GM18907 (cell line): ENCODE data around the gene B9D1.
A peak's percentile ranks its signal among the peaks of the same experiment; 100 is the strongest.

Experiments
- ATAC-seq: cut with Tn5 transposase; IDR thresholded peaks from one replicate; pipeline ENCODE4 v1.9.1; 2021; ENCODE audit warnings: mild to moderate bottlenecking, moderate library complexity; ENCODE audit not compliant: unreplicated experiment

The B9D1 gene

DNA sequence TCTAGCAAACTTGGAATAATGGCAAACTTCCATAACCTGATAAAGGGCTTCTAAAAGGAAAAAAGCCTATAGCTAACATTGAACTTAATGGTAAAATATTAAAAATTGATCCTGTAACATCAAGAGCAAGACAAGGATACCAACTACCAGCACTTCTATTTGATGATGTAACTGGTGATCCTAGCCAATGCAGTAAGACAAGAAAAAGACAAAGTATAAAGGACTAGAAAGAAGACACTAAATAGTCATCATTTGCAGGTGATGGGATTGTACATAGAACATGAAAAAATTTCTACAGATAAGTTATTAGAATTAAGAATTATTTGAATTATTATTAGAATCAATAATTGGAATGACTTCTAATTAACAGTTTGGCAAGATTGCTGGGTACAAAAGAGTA lies 37.0 kb downstream of the B9D1 start:
- no peak for ATAC-seq

DNA sequence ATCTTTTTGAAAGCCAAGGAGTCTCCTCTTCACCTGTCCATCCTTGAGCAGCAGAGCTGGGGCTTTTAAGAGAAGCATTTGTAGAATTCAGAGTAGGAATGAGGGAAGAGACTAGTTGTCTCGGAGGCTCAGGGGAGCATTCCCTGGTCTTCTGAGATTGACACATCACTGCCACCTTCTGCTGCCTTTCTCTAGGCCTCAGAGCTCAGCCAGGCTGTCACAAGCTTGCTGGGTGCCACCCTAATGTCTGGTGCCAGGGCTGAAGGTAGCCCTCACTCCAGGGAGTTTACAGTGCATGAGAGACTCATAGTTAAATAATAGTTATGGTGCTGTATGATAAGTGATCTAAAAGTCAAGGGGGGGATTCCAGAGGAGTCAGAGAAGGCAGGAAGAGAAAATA lies 39.7 kb downstream of the B9D1 start:
- ATAC-seq: no peak

DNA sequence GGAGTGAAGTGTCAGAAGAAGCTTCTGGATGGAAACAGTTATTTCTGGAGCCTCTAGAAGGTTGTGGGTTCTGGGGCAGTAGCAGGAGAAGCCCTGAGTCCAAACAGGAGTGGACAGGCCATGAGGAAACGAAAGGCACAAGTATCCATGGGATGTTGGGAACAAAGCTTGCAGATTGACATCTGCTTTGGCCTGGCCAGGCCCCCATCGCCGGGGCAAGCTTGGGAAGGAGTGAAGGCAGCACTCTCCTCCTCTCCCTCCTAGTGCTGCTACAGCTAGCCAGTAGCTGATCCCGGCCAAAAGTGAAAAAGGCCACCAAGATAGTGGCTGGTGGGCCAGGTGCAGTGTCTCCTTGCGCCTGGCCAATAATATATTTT lies 40.4 kb downstream of the B9D1 start:
- no peak for ATAC-seq

DNA sequence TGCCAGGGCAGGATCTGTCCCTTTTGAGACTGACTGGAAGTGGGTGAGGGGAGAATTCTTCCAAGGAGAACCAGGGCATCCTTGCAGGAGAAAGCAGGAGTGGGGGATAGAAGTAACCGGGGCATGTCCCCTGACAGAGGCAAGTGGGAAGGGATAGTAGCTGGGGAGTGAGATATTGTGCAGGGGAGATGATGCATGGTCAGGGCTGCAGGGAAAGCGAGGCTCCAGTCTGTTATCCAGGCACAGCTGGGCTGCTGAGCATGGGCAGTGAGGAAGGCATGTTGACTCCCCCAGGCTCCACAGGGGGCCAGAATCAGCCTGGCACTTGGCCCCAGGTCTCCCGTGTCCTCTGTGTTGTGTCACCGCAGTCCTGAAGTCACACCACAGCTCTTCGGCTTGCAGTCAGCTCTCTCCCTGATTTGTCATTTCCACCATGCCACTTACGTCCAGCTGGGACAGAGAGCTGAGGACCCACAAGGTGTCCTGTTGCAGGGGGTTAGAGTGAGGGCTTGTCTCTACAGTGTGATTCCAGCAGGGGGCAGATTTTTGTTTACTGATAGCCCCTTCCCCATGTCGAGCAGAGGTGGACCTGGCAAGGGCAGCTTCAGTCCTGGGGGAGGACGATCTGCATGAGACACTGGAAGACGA lies 40.9 kb downstream of the B9D1 start:
- ATAC-seq: no peak

DNA sequence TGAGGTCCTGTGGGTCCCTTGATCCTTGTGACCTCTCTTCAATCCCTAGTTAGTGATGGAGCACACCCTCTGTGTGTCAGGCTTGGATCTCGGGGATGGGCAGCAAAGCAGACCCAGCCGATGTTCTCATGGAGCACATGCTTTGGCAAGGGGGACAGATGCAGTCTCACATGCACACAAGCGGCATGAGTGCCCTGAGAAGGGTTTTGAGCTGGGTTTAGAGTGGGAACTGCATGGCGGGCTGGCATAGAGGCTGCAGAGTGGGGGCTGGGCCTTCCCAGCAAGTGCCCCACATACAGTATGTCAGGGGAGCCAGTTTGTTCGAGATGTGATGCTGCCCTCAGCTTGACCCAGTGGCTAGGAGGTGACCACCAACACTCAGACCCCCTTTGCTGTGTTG lies 41.6 kb downstream of the B9D1 start:
- ATAC-seq: no peak

DNA sequence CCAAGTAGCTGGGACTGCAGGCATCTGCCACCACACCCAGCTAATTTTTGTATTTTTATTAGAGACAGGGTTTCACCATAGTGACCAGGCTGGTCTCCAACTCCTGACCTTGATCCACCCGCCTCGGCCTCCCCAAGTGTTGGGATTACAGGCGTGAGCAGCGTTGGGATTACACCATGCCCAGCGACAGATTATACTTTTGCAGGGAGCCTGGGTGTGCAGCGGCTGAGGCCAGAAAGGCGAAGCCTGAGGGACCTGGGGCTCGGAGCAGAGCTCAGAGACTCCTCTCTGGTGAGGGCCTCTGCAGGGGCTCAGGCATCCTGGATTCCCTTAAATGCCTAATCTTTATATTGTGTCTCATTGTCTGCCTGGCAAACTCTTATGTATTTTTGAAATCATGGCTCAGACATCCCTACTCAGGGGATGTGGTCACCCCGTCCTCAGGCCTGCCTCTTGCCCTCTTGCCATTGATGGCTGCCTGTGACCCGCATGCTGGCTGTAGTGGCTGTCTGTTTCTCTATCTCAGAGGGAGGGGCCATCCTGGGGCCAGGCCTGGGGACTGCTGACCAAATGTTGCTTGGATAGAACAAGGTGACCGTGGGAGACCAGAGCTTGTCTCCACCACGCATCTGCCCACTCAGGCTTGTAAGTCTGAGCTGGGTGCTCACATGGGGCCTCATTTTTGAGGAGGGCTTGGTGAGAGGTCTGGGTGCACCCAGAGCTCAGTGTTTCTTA lies 42.6 kb downstream of the B9D1 start:
- no peak for ATAC-seq

DNA sequence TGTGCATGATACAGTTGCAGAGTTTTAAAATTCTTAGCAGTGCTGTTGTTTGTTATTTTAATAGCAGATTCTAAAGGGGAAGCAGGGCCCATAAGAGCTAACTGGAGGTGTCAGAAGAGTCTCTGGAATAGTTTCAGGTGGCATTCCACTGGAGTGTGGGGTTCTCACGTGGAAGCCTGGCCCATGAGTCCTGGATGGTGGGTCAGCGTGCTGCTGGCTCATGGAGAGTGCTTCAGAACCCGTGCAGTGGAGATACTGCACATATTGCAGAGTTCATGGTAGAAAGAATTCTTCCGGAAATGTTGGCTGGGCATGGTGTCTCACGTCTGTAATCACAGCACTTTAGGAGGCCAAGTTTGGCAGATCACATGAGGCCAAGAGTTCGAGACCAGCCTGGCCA lies 43.9 kb downstream of the B9D1 start:
- ATAC-seq: no peak

DNA sequence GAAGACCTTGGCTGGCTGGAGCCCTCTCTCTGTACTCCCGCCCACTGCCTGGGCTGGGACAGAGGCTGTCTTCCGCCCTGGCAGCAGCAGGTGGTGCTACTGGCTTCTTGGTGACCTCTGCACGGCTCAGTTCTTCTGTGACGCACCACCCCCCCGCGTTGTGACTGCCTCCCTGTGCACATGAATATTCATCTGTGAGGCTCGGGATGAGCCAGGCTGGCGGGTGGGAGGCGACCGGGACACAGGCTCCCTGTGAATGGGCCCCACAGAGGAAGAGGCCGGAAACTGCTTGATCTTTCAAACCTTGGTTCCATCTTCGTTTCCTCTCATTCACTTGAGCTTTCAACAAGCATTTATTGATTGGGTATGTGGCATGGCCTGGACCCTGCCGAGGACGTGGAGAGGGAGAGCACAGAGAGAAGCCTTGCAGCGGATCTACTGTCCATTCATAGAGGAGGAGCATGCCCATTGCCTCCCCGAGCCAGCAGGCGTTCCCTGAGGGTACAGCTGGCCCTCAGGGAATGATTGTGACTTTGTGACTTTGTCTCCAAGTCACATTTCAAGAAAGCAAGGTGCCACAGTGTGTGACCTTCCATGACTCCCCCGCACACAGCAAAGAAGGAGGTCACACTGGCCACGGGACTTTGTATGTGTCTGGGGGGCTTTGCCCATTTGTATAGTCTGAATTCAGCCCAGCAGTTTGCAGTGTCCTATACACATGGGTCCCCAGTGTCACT lies 45.0 kb downstream of the B9D1 start:
- peak; percentile 63 for ATAC-seq

DNA sequence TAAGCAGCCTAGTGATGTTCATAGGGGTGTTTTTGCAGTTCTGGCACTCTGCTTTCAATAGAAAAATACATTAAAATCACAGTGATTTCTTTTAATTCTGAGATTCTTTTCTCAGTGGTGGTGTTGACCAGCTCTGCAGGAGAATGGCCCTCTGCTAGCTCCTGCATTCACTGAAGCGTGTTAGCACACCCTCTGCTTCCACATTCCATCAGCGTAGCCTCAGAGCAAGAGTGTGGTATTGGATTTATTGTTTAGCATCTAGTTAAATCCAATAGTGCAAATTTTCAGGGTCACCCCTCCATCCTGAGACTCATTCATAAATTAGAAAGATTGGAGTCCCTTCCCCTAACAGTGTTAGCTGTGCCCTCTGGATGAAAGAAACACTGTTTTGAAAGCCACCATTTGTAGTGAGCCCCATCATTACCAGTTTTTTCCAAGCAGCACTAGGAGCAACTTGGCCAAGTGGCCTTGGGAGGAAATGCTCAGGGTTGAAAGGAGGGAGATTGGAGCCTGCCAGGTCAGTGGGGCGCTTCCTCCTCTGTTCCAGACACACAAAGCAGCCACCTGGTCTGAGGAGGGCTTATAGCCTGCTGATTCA lies 45.7 kb downstream of the B9D1 start:
- no peak for ATAC-seq

DNA sequence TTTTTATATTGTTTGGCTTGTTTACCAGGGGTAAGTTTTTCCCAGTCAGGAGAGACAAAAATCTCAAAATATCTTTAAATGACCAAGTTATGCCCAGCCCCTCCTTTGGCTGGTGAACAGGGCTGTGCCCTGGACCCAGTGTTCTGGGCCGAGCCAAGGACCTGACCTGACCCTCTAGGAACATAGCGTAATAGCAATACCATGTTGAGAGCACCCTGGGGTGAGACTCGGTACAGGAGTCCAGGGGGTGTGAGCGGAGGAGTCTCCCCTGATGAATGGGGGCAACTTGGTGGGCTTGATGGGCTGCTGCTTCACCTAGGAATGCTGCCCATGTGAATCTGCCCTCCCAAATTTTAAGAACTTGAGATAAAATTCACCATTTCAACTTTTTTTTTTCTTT lies 47.4 kb downstream of the B9D1 start:
- no peak for ATAC-seq

DNA sequence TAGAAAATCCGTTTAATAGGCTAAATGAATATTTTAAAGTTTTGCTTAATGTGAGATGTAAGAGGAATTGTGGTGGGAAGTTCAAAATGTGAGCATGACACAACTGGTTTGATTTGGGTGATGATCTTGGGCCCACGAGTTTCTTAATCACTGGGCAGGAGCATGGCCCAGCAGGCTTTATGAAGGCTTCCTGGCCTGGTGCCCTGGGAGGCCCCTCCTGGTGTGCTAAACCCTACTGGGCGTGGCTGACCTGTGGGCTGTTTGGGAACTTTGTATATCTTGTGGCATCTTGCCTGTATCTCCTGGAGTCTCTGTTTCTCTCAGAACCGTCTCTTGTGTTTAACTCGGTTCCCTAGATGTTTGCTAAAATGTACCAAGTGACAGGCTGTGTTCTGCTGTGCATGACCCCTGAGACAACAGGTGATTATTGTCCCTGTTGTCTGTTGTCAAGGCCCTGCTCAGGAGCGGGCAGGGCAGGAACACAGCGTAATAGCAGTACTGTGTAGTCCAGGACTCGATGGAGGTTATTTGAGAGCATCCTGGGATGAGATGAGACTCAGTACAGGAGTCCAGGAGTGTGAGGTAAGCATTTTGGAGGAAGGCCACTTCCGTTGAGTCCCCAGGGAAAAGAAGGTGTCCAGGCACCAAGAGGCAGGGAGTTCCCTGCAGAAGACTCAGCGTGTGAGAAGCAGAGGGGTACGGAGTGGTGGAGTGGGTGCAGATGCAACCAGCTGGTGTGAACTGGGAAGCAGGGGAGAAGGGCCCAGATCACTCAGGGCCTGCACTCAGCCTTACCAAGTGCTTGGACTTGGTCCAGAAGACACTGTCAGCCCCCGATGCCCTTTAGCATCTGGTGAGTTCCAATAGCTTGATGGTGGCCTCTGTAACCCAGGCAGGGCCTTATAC lies 48.5 kb downstream of the B9D1 start:
- no peak for ATAC-seq

DNA sequence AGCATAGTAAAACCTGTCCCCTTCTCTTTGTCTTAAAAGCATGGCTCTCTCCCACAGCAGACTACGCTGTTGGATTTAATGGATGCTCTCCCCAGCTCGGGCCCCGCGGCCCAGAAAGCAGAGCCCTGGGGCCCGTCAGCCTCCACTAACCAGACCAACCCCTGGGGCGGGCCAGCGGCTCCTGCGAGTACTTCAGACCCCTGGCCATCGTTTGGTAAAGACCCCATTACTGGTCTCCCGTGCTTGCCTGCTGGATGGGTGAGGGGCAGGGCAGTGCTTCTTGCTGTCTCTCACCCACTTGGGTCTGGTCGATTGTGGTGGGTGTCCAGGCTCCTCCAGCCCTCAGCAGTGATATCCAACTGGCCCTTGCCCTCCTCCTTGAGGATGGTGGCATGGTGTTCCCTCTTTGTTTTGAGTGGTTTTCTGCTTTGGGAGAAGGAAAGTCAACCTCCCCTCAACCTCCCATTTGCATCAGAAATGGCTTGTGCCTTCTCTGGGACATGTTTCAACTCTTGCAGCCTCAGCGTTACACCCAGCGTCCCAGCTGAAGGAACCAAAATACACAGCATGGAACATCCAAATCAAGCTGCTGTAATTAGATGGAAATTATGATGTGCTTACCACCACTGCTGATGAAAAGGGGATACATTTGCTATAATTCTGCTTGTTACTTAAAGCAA lies 49.3 kb downstream of the B9D1 start:
- no peak for ATAC-seq

DNA sequence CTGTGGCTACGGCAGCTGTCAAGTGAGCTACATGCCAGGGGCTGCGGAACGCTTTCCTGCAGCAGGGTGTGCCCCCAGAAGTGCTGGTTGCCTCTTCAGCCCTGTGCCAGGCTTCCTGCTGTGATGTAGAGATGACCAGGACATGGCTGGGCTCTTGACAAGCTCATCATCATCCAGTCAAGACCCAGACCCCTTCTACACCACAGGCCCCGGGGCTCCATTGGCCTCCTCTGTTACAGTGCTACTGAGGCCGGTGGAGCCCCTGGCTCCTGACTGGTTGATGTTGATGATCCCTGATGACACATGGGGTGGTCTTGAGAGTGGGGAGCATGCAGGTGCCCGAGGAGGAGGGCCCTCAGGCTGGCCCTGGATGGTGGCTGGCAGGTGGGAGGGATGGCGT lies 50.1 kb downstream of the B9D1 start:
- no peak for ATAC-seq

DNA sequence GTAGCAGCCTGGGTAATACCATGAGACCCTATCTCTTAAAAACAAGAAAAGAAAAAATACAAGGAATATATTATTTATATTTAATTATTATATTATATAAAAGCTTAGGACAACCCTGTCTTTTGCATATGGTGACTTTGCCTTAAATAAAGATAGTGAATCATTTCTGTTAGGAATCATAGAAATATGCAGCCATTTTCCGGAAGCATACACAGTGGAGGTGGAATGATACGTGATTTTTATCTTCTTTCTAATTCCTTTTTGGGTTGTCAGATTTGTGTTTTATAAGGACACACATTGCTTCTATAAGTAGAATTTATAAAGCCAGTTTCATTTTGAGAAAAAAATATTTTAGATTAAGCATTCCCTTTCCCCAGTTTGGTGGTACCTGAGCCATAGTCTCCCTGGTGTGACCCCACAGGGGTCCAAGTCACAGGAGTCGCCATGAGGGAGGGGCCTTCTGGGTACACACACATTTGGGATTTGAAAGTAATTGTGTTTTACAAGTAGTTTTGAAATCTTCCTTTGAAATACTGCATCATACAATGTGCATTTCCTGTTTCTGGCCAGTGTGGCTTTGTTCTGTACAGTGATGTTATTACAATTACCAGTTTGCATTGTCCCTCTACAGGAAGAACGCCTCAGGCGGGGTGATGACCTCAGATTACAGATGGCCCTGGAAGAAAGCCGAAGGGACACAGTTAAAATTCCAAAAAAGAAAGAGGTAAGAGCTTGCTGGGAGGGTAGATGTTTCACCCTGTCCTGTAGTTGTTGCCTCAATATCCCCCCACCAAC lies 50.9 kb downstream of the B9D1 start:
- ATAC-seq: no peak

DNA sequence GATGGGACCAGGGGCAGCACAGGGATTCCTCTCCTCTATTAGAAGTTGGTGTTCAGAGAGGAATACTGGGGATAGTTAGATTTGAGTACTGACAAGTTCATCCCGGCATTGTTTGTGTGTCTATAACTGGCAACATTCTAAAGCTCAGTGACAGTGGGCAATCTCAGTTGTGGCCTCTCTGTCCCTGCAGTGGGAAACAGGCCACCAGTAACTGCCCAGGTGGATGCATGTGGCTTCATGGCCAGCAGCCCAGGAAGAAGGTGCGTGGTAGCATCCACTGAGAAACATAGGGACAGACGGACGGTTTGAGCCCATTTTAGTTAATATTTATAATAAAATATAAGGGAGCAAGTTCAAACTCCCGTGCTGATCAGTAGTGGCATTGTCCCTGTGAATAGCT lies 51.5 kb downstream of the B9D1 start:
- ATAC-seq: no peak

DNA sequence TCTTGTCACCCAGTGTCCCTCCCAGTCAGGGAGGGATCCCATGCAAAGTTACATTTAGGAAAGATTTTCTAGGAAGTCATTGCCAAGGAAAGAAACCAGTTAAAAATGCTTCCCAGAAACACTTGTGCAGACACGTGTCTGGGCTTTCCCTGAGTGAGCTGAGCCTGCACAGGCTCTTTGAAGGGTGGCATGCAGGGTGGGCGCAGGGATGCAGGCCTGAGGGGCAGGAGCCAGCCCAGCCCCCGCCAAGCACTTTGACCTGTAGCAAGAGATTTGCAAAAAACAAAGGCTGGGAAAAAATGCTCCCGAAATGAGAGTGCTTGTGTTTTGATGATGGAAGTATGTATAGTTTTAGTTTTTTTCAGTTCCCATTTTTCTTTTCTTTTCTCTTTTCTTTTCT lies 52.4 kb downstream of the B9D1 start:
- ATAC-seq: no peak

DNA sequence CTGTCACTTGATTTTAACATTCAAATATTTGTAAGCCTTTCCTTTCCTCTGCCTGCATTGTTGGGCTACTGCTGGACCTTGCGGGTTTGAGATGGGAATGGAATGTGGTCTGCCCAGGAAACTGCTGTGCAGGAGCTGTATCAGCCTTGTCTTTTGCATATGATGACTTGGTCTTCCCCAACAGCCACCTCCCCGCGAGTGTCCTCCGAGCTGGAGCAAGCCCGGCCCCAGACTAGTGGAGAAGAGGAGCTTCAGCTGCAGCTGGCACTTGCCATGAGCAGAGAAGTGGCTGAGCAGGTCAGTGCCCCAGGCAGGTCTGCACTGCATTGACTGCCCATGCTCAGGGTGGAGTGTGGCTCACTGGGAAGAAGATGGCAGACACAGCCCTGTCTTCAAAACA lies 52.8 kb downstream of the B9D1 start:
- no peak for ATAC-seq

DNA sequence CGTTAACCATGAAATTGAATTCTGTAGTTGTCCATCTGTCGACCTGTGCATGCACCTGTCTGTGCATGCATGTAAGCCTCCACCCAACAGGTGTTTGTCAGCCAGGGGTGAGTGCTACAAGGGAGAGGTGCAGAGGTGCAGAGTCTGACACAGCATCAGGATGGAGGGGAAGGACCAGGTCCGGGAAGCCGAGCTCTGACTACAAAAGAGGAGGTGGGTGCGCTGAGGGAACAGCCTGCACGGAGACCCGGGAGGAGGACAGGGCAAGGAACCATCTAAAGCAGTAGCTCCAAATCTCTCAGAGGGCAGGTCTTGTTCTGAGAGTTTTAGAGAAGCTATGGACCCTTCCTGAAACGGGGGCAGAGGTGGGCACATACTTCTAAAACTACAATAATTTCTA lies 54.1 kb downstream of the B9D1 start:
- ATAC-seq: no peak

DNA sequence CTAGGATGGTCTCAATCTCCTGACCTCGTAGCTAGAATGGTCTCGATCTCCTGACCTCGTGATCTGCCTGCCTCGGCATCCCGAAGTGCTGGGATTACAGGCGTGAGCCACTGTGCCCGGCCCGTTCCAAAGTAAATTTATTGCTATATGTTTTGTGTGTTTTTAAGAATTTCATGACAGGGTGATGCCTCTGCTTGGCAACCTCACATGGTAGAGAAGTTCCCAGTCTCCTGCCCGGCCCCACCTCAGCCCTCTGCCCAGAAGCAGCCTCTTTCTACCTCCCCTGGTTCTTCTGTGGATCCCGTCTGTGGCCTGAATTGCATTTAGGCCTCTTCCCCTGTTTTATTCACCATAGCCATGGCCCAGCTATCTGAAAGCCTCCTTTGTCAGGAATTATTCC lies 55.0 kb downstream of the B9D1 start:
- no peak for ATAC-seq
